ENCODE results near the gene PRKCA. TPM values are rescaled to one million over a fixed set of nuclear protein-coding genes. Genes with fewer than 3 reads are reported as not detected.

Gene PRKCA
- total and polyA plus RNA-seq, 10 of the 15 experiments (the other 5 are each of a cell fraction or from before 2014, with no cell fraction given) = 0.11 to 14.6 (median 0.72) TPM

- intact Hi-C loops (cut with micrococcal nuclease; ENCODE audit: unreplicated experiment) = no loop called here
Observed at GRCh38 chr17:66619206-66619605, 316.8 kb downstream of the PRKCA start.

GRCh38 chr17:66620528-66620927 lies 318.1 kb downstream of the PRKCA start:
- Histone ChIP-seq H3K9me3 (replicated peaks; ENCODE audit: control insufficient read depth, insufficient read depth, low read length) (no peaks in the 10 kb centered on the region), H2AFZ (ENCODE audit: control insufficient read depth, low read depth, low read length) (no peak overlapping the region), H3K9ac (ENCODE audit: control insufficient read depth, insufficient read depth, low read length) (no peak overlapping the region), H3K27me3 (replicated peaks in 1 of 2; ENCODE audit: control insufficient read depth in 2 of 2, insufficient read depth in 2 of 2, low read length in 1 of 2) (no peaks in the 10 kb centered on the region), H3K79me2 (ENCODE audit: control insufficient read depth, insufficient read depth, low read length) (no peaks in the 10 kb centered on the region), H3K36me3 (ENCODE audit: control insufficient read depth in 2 of 2, insufficient read depth in 2 of 2, low read length in 1 of 2) (no peaks in the 10 kb centered on the region), H3K4me3 (no peak overlapping the region), H3K4me2 (ENCODE audit: control insufficient read depth, insufficient read depth) (no peak overlapping the region), H3K4me1 (ENCODE audit: control insufficient read depth, insufficient read depth, low read length) (no peaks in the 10 kb centered on the region), H3K27ac (ENCODE audit: control insufficient read depth, insufficient read depth) (no peak overlapping the region), H4K20me1 (ENCODE audit: control insufficient read depth, insufficient read depth) (no peaks in the 10 kb centered on the region)
- ATAC-seq = no peak
- CTCF ChIA-PET = interaction anchor here (0.5 to 2.7 kb wide), 7 partner anchors 9 to 199 kb away, joined by 3 to 8 read pairs (median 5); no protein-coding TSS in a partner anchor
- RAD21 ChIA-PET (ENCODE audit: unreplicated experiment) = interaction anchor here (1.0 to 1.2 kb wide), 3 partner anchors 9 to 53 kb away, joined by 3 to 4 read pairs (median 3); no protein-coding TSS in a partner anchor
- SMC1A ChIA-PET (ENCODE audit: uncharacterized antibody, unreplicated experiment) = interaction anchor here (0.5 to 2.7 kb wide), 11 partner anchors 9 to 421 kb away, joined by 3 to 12 read pairs (median 3); no protein-coding TSS in a partner anchor
- no peak for FAIRE-seq
- intact Hi-C loops (cut with micrococcal nuclease; ENCODE audit: unreplicated experiment) = no loop called here
- POLR2A ChIA-PET = interaction anchor here (0.9 to 1.6 kb wide), 2 partner anchors 11 to 92 kb away, joined by 3 to 5 read pairs; no protein-coding TSS in a partner anchor
- DNase-seq (ENCODE audit: low read depth, low spot score) = no peak
- no TSS peak for BruUV-seq (replicated peaks)
- TF ChIP-seq EED (IDR thresholded peaks at IDR 0.05; ENCODE audit: low read depth) (no peak), RELB (IDR thresholded peaks at IDR 0.05; ENCODE audit: low read depth) (0 out of 2 replicates have a peak, but pooled peaks have one; percentile 27)
- in situ Hi-C loops (cut with MboI) = no loop called here
- 28% methylated on average over 2 of the region's 2 CpGs for WGBS (ENCODE audit: insufficient coverage, insufficient replicate concordance, low lambda C conversion rate, missing lambda C conversion rate)

More at GRCh38 chr17:66619206-66619605, 316.8 kb downstream of the PRKCA start:
- in situ Hi-C loops (cut with MboI) = no loop called here
- SMC1A ChIA-PET (ENCODE audit: uncharacterized antibody, unreplicated experiment) = interaction anchor here (0.7 to 1.7 kb wide), 4 partner anchors 9 to 94 kb away, joined by 3 read pairs; no protein-coding TSS in a partner anchor
- CTCF ChIA-PET = interaction anchor here (1.0 to 2.7 kb wide), 4 partner anchors 9 to 244 kb away, joined by 3 to 8 read pairs (median 5); no protein-coding TSS in a partner anchor
- Histone ChIP-seq H3K27me3 (replicated peaks in 1 of 2; ENCODE audit: control insufficient read depth in 2 of 2, insufficient read depth in 2 of 2, low read length in 1 of 2) (no peaks in the 10 kb centered on the region), H3K4me1 (ENCODE audit: control insufficient read depth, insufficient read depth, low read length) (no peaks in the 10 kb centered on the region), H3K9me3 (replicated peaks; ENCODE audit: control insufficient read depth, insufficient read depth, low read length) (no peaks in the 10 kb centered on the region), H3K36me3 (ENCODE audit: control insufficient read depth in 2 of 2, insufficient read depth in 2 of 2, low read length in 1 of 2) (no peaks in the 10 kb centered on the region), H3K4me2 (ENCODE audit: control insufficient read depth, insufficient read depth) (no peak overlapping the region), H3K9ac (ENCODE audit: control insufficient read depth, insufficient read depth, low read length) (no peak overlapping the region), H3K4me3 (no peak overlapping the region), H4K20me1 (ENCODE audit: control insufficient read depth, insufficient read depth) (no peaks in the 10 kb centered on the region), H2AFZ (ENCODE audit: control insufficient read depth, low read depth, low read length) (no peak overlapping the region), H3K79me2 (ENCODE audit: control insufficient read depth, insufficient read depth, low read length) (no peaks in the 10 kb centered on the region), H3K27ac (ENCODE audit: control insufficient read depth, insufficient read depth) (no peak overlapping the region)
- POLR2A ChIA-PET = no interaction called here
- WGBS (ENCODE audit: insufficient coverage, insufficient replicate concordance, low lambda C conversion rate, missing lambda C conversion rate) = 30% methylated on average over 6 of the region's 6 CpGs
- TF ChIP-seq ZNF24 (IDR thresholded peaks at IDR 0.05) = no peak
- TF ChIP-seq IRF3 (IDR thresholded peaks at IDR 0.05) = no peak
- TF ChIP-seq NRF1 (conservative IDR thresholded peaks at IDR 0.05; ENCODE audit: low read depth, low read length) = no peak
- TF ChIP-seq KAT2A (conservative IDR thresholded peaks at IDR 0.05; ENCODE audit: control insufficient read depth, low read depth, low read length) = no peak
- no peak for TF ChIP-seq KLF5 (IDR thresholded peaks at IDR 0.05; ENCODE audit: partially characterized antibody)
- DNase-seq (ENCODE audit: low read depth, low spot score) (no peak), ATAC-seq (no peak), FAIRE-seq (no peak)
- RAD21 ChIA-PET (ENCODE audit: unreplicated experiment) = interaction anchor here (0.6 kb wide), 1 partner anchor 55 kb away, joined by 3 read pairs; no protein-coding TSS in a partner anchor
- no TSS peak for BruUV-seq (replicated peaks)

All from GM12878 (cell line).